NCI-H146 treated with DMSO at 0.1 percent for 48 hours (cell line): ENCODE results near the gene GOLGA7B.

ENCODE experiments used
- DNase-seq: peaks from one replicate; lab custom pipeline; 2025; ENCODE audit not compliant: unreplicated experiment; lab: John Stamatoyannopoulos, UW

The GOLGA7B gene

GRCh38 chr10:97849687-97850402 is at the start of gene GOLGA7B:
Gene GOLGA7B, plus strand, starts transcription at chr10:97849843. Its CDS starts 461 bp downstream, at chr10:97850304.
- DNase-seq: no peak

- no peak for DNase-seq
These were observed 49.2 kb upstream of the GOLGA7B start for GRCh38 chr10:97800474-97800873.

- no peak for DNase-seq
These were observed 48.2 kb upstream of the GOLGA7B start for GRCh38 chr10:97801422-97801821.

- DNase-seq: no peak
These were observed 44.4 kb upstream of the GOLGA7B start for GRCh38 chr10:97805096-97805884.

GRCh38 chr10:97805949-97806348 is 43.7 kb upstream of the GOLGA7B start:
- DNase-seq: no peak

GRCh38 chr10:97810446-97810845 is 39.2 kb upstream of the GOLGA7B start:
- peak; percentile 28 for DNase-seq

GRCh38 chr10:97811958-97812357 is 37.7 kb upstream of the GOLGA7B start:
- no peak for DNase-seq

GRCh38 chr10:97812696-97813095 is 36.9 kb upstream of the GOLGA7B start:
- no peak for DNase-seq

- DNase-seq: no peak
These were observed 36.3 kb upstream of the GOLGA7B start for GRCh38 chr10:97813311-97813710.

- no peak for DNase-seq
These were observed 34.6 kb upstream of the GOLGA7B start for GRCh38 chr10:97814996-97815395.

GRCh38 chr10:97816609-97817008 is 33.0 kb upstream of the GOLGA7B start:
- DNase-seq: no peak

- no peak for DNase-seq
These were observed 31.1 kb upstream of the GOLGA7B start for GRCh38 chr10:97818572-97818971.

GRCh38 chr10:97820096-97820704 is 29.4 kb upstream of the GOLGA7B start:
- DNase-seq: no peak

- DNase-seq: peak; percentile 80
These were observed 28.2 kb upstream of the GOLGA7B start for GRCh38 chr10:97821308-97822038.

GRCh38 chr10:97822261-97822687 is 27.4 kb upstream of the GOLGA7B start:
- peak; percentile 59 for DNase-seq

GRCh38 chr10:97823734-97824133 is 25.9 kb upstream of the GOLGA7B start:
- DNase-seq: no peak

GRCh38 chr10:97825020-97825760 is 24.5 kb upstream of the GOLGA7B start:
- no peak for DNase-seq

GRCh38 chr10:97826892-97827291 is 22.8 kb upstream of the GOLGA7B start:
- no peak for DNase-seq

GRCh38 chr10:97827702-97828291 is 21.8 kb upstream of the GOLGA7B start:
- DNase-seq: no peak

GRCh38 chr10:97828721-97829120 is 20.9 kb upstream of the GOLGA7B start:
- DNase-seq: no peak
